Fibroblast of mammary gland (primary cell): ENCODE data around the gene SUCNR1.

Experiments
- DNase-seq: peaks from one replicate; pipeline ENCODE4 v3.0.0-alpha.2; 2010; ENCODE audit warnings: low read depth
- H3K4me3 ChIP-seq: 2 replicates; pipeline ENCODE4 v1.5.1; 2011; ENCODE audit warnings: low read depth, mild to moderate bottlenecking, low read length, moderate library complexity; ENCODE audit not compliant: control insufficient read depth
- CTCF ChIP-seq: conservative IDR thresholded peaks from 2 replicates; pipeline ENCODE4 v1.5.1; 2011; ENCODE audit warnings: low read depth, low read length, inconsistent platforms; ENCODE audit not compliant: control insufficient read depth, insufficient read depth

SUCNR1 gene

GRCh38 chr3:151901644-151902285 is 28.3 kb downstream of the SUCNR1 start:
- no peak for TF ChIP-seq CTCF
- no peak for DNase-seq
- no peak overlapping the region for H3K4me3 ChIP-seq

- DNase-seq: peak; percentile 60
- no peak overlapping the region for H3K4me3 ChIP-seq
- TF ChIP-seq CTCF: no peak
Measured at GRCh38 chr3:151903501-151903991, 30.1 kb downstream of the SUCNR1 start.

GRCh38 chr3:151905647-151906046 is 32.2 kb downstream of the SUCNR1 start:
- no peak for DNase-seq
- TF ChIP-seq CTCF: no peak
- H3K4me3 ChIP-seq: no peak overlapping the region

GRCh38 chr3:151906751-151907150 is 33.3 kb downstream of the SUCNR1 start:
- no peak for TF ChIP-seq CTCF
- no peak for DNase-seq
- no peak overlapping the region for H3K4me3 ChIP-seq

- TF ChIP-seq CTCF: no peak
Measured at GRCh38 chr3:151908399-151908798, 35.0 kb downstream of the SUCNR1 start.

GRCh38 chr3:151909681-151910405 is 36.4 kb downstream of the SUCNR1 start:
- no peak overlapping the region for H3K4me3 ChIP-seq
- no peak for TF ChIP-seq CTCF
- DNase-seq: no peak

More at GRCh38 chr3:151908399-151908798, 35.0 kb downstream of the SUCNR1 start:
- DNase-seq: no peak
- H3K4me3 ChIP-seq: no peak overlapping the region

- TF ChIP-seq CTCF: no peak
- no peak overlapping the region for H3K4me3 ChIP-seq
- no peak for DNase-seq
Measured at GRCh38 chr3:151911462-151911861, 38.0 kb downstream of the SUCNR1 start.
